GM12878 (cell line): ENCODE measurements around the gene PARP2. TPM values are rescaled to one million over a fixed set of nuclear protein-coding genes. Genes with fewer than 3 reads are reported as not detected.
A peak's percentile ranks its signal among the peaks of the same experiment; 100 is the strongest.

Experiments used
- ATAC-seq: fragments of 200-7000 bp; cut with Tn5 transposase; 3 replicates; pipeline ENCODE4 v1.9.1; 2020; ENCODE audit warnings: mild to moderate bottlenecking, moderate library complexity
- BruUV-seq: library from RNA; stranded (reverse); fragments of 400-500 nt; replicated peaks from 2 replicates; lab custom pipeline; 2021; lab: Mats Ljungman, UMichigan
- CTCF ChIA-PET: fragments of 300-600 bp; sonication (Branson Sonifier 250); formaldehyde crosslinking; extraction: SDS; loops from one replicate; lab custom pipeline; 2021; ENCODE audit warnings: inconsistent platforms; lab: Yijun Ruan, JAX
- POLR2A ChIA-PET: fragments of 350-600 bp; formaldehyde crosslinking; extraction: SDS; loops from one replicate; lab custom pipeline; 2021; ENCODE audit warnings: inconsistent platforms; lab: Charles Lee
- RAD21 ChIA-PET: fragments of 300-600 bp; sonication (Branson Sonifier 250); formaldehyde crosslinking; loops from one replicate; lab custom pipeline; 2023; ENCODE audit warnings: antibody characterized with exemption; ENCODE audit not compliant: unreplicated experiment; lab: Charles Lee
- SMC1A ChIA-PET: fragments of 300-600 bp; sonication (Branson Sonifier 250); formaldehyde crosslinking; loops from one replicate; lab custom pipeline; 2023; ENCODE audit not compliant: unreplicated experiment, uncharacterized antibody; lab: Charles Lee
- DNase-seq: peaks from one replicate; pipeline ENCODE4 v3.0.0-alpha.2; 2011; ENCODE audit warnings: low read depth, low spot score
- FAIRE-seq: peaks from 3 replicates; lab custom pipeline; 2011; peaks lifted over from hg19 to GRCh38; lab: Jason Lieb, UNC
- H2AFZ ChIP-seq: 2 replicates; pipeline ENCODE4 v1.6.0; 2011; ENCODE audit warnings: low read depth, low read length, control low read depth; ENCODE audit not compliant: control insufficient read depth
- H3K27ac ChIP-seq: 2 replicates; pipeline ENCODE4 v1.5.1; 2011; ENCODE audit warnings: control low read depth; ENCODE audit not compliant: control insufficient read depth, insufficient read depth
- H3K27me3 ChIP-seq, 2 experiments: replicated peaks in 1 of 2; 2 replicates each; pipeline versions ENCODE4 v1.6.0 to v1.6.1; 2011; ENCODE audit warnings: low read length in 1 of 2; ENCODE audit not compliant: control insufficient read depth in 2 of 2, insufficient read depth in 2 of 2
- H3K36me3 ChIP-seq, 2 experiments: 2 replicates each; pipeline ENCODE4 v1.5.1; 2011; ENCODE audit warnings: low read length in 1 of 2; ENCODE audit not compliant: control insufficient read depth in 2 of 2, insufficient read depth in 2 of 2
- H3K4me1 ChIP-seq: 2 replicates; pipeline ENCODE4 v1.6.1; 2011; ENCODE audit warnings: mild to moderate bottlenecking, low read length, moderate library complexity, mixed read lengths; ENCODE audit not compliant: control insufficient read depth, insufficient read depth
- H3K4me2 ChIP-seq: 2 replicates; pipeline ENCODE4 v1.6.0; 2011; ENCODE audit warnings: control low read depth; ENCODE audit not compliant: control insufficient read depth, insufficient read depth
- H3K4me3 ChIP-seq: fragments of 200-600 bp; sonication (generic); 2 replicates; pipeline ENCODE4 v1.5.1; 2016
- H3K79me2 ChIP-seq: 2 replicates; pipeline ENCODE4 v1.6.0; 2011; ENCODE audit warnings: low read length; ENCODE audit not compliant: control insufficient read depth, insufficient read depth
- H3K9ac ChIP-seq: 2 replicates; pipeline ENCODE4 v1.8.0; 2011; ENCODE audit warnings: low read length, control low read depth, mixed read lengths; ENCODE audit not compliant: control insufficient read depth, insufficient read depth
- H3K9me3 ChIP-seq: replicated peaks from 3 replicates; pipeline ENCODE4 v1.5.1; 2011; ENCODE audit warnings: mild to moderate bottlenecking, low read length; ENCODE audit not compliant: control insufficient read depth, insufficient read depth
- H4K20me1 ChIP-seq: 2 replicates; pipeline ENCODE4 v1.6.0; 2011; ENCODE audit not compliant: control insufficient read depth, insufficient read depth
- CHD2 ChIP-seq: IDR thresholded peaks from 2 replicates; pipeline ENCODE4 v1.6.1; 2011; ENCODE audit warnings: low read depth, low read length, improper control_type of control experiment, borderline replicate concordance
- E4F1 ChIP-seq: fragments of 450-650 bp; IDR thresholded peaks from 2 replicates; pipeline ENCODE4 v1.6.1; 2018; ENCODE audit warnings: borderline replicate concordance, mild to moderate bottlenecking; ENCODE audit not compliant: partially characterized antibody
- EZH2 ChIP-seq: IDR thresholded peaks from 2 replicates; pipeline ENCODE4 v1.6.1; 2012; ENCODE audit warnings: low read depth, mild to moderate bottlenecking, control low read depth, inconsistent platforms, low read length, borderline replicate concordance; ENCODE audit not compliant: control insufficient read depth
- MAX ChIP-seq: IDR thresholded peaks from 2 replicates; pipeline ENCODE4 v1.6.1; 2012; ENCODE audit warnings: low read depth, low read length, improper control_type of control experiment
- MEF2B ChIP-seq: fragments of 450-650 bp; IDR thresholded peaks from 2 replicates; pipeline ENCODE4 v1.6.1; 2018; ENCODE audit warnings: mild to moderate bottlenecking, moderate library complexity; ENCODE audit not compliant: partially characterized antibody, poor library complexity, severe bottlenecking
- MLLT1 ChIP-seq: fragments of 450-650 bp; IDR thresholded peaks from 2 replicates; pipeline ENCODE4 v1.6.1; 2016; ENCODE audit warnings: mild to moderate bottlenecking
- RB1 ChIP-seq: fragments of 450-650 bp; formaldehyde crosslinking; IDR thresholded peaks from 2 replicates; pipeline ENCODE4 v1.6.1; 2017; ENCODE audit warnings: mild to moderate bottlenecking, borderline replicate concordance
- SPI1 ChIP-seq: IDR thresholded peaks from 2 replicates; pipeline ENCODE4 v1.6.1; 2011; ENCODE audit warnings: low read depth, mild to moderate bottlenecking, low read length, moderate library complexity, borderline replicate concordance; ENCODE audit not compliant: insufficient read depth
- SRF ChIP-seq, 2 experiments: IDR thresholded peaks; 2 replicates each; pipeline ENCODE4 v1.6.1; 2011; ENCODE audit warnings: low read depth in 2 of 2, low read length in 2 of 2, mild to moderate bottlenecking in 1 of 2, moderate library complexity in 1 of 2
- USF2 ChIP-seq: IDR thresholded peaks from 2 replicates; pipeline ENCODE4 v1.6.1; 2011; ENCODE audit warnings: low read depth, low read length, improper control_type of control experiment, borderline replicate concordance
- ZBTB33 ChIP-seq: fragments of 450-650 bp; IDR thresholded peaks from 2 replicates; pipeline ENCODE4 v1.6.1; 2017; ENCODE audit warnings: mild to moderate bottlenecking
- WGBS: methylation state at CpG from one replicate; pipeline ENCODE4 v1.1.6; 2016; ENCODE audit warnings: low lambda C conversion rate; ENCODE audit not compliant: insufficient replicate concordance, insufficient coverage; ENCODE audit errors: missing lambda C conversion rate; 5-methylcytosine and 5-hydroxymethylcytosine counted together
- in situ Hi-C: fragments of 300-500 bp; cut with MboI; formaldehyde crosslinking; loops from 9 replicates; pipeline ENCODE4 v1.14.3; 2018; ENCODE audit warnings: mixed read lengths
- intact Hi-C: fragments of 100-400 bp; cut with micrococcal nuclease; formaldehyde crosslinking; loops from one replicate; pipeline ENCODE4 v1.14.2; 2022; ENCODE audit not compliant: unreplicated experiment
- polyA plus RNA-seq, 11 experiments: library from polyadenylated mRNA; depleted of rRNA in 4 of 11; unstranded in 6 of 11; stranded (reverse) in 5 of 11; fragments of >200 nt; fragmentation: Nextera tagmentation in 4 of 11; fragmentation: Illumina TruSeq in 1 of 11; extraction: Ambion mirVana in 4 of 11; extraction: Trizol in 1 of 11; gene quantifications; 1 replicate in 1 of 11; 2 replicates in 10 of 11; pipeline versions ENCODE4 v1.2.1 to v1.2.3, GENCODE V29; 2011 to 2016; ENCODE audit warnings: inconsistent platforms in 2 of 11, missing spikeins in 2 of 11, low read depth in 1 of 11
- total RNA-seq, 4 experiments: library from RNA; depleted of rRNA in 3 of 4; stranded (reverse); fragments of >200 nt in 3 of 4; fragmentation: Illumina TruSeq in 1 of 4; extraction: Trizol in 1 of 4; gene quantifications; 2 replicates each; pipeline versions ENCODE4 v1.2.1 to v1.2.3, GENCODE V29; 2013 to 2021

The PARP2 gene
- total and polyA plus RNA-seq, 10 of the 15 experiments (the other 5 are each of a cell fraction or from before 2014, with no cell fraction given): 26.7 to 75.4 (median 42.3) TPM

- no peak for TF ChIP-seq ZBTB33
- TF ChIP-seq MAX: no peak
- TF ChIP-seq MLLT1: no peak
These were observed 14.7 kb upstream of the PARP2 start (continued) for GRCh38 chr14:20328705-20329104.

- Histone ChIP-seq H3K27me3 (no peaks in the 10 kb centered on the region), H3K79me2 (peaks cover 58% of the 10 kb centered on the region)
- no TSS peak for BruUV-seq
- no peak for FAIRE-seq
- no peak for TF ChIP-seq RB1
- TF ChIP-seq USF2: no peak
- no peak for TF ChIP-seq E4F1
- no peak for TF ChIP-seq SRF (IDR thresholded peaks at IDR 0.05; ENCODE audit: low read depth in 2 of 2, low read length in 2 of 2)
- TF ChIP-seq CHD2: no peak
- no peak for TF ChIP-seq EZH2
- TF ChIP-seq MEF2B: no peak
- TF ChIP-seq SPI1: no peak
- TF ChIP-seq, all 136 proteins: peak for 0
- Histone ChIP-seq H3K4me1 (peaks cover 6% of the 10 kb centered on the region; the same call in 1 of the 2 replicates), H2AFZ (no peak overlapping the region), H3K4me2 (peak overlapping the region; percentile 14), H4K20me1 (peaks cover 3% of the 10 kb centered on the region; the same call in 1 of the 2 replicates), H3K36me3 (peaks cover 2 to 22% of the 10 kb centered on the region in 2 experiments), H3K4me3 (peak overlapping the region; percentile 58; the same call in 1 of the 2 replicates), H3K9ac (no peak overlapping the region), H3K27ac (no peak overlapping the region), H3K9me3 (no peaks in the 10 kb centered on the region)
- in situ Hi-C loops: loop anchor here (5.0 kb wide), 1 partner anchor 278 kb away; no protein-coding TSS in a partner anchor
- no peak for DNase-seq
- ChIA-PET SMC1A (interaction anchor here (0.8 to 7.4 kb wide), 14 partner anchors 13 to 355 kb away, joined by 3 to 110 read pairs (median 4); partner anchors contain the start of genes APEX1, PARP2, RNASE12 and RNASE4), CTCF (interaction anchor here (0.6 to 11.3 kb wide), 17 partner anchors 12 to 362 kb away, joined by 3 to 216 read pairs (median 6); partner anchors contain the start of genes APEX1, PARP2, PNP and RNASE4), POLR2A (interaction anchor here (0.5 to 7.4 kb wide), 7 partner anchors 13 to 350 kb away, joined by 3 to 96 read pairs (median 4); partner anchors contain the start of genes PARP2, PIP4P1 and PNP), RAD21 (interaction anchor here (1.2 to 7.9 kb wide), 11 partner anchors 10 to 362 kb away, joined by 3 to 78 read pairs (median 9); partner anchors contain the start of genes PARP2, PIP4P1 and TEP1)
- ATAC-seq: no peak
- 95% methylated on average over 2 of the region's 2 CpGs for WGBS
- intact Hi-C loops: loop anchor here (5.0 kb wide), 1 partner anchor 203 kb away; no protein-coding TSS in a partner anchor
These were observed 14.1 kb upstream of the PARP2 start for GRCh38 chr14:20329355-20329754.
